Activated CD4-positive, alpha-beta T cell treated with anti-CD3 and anti-CD28 coated beads for 4 hours (primary cell): ENCODE data around the gene FTSJ1.
"Not testable (repeated sequence)": the region's sequence is repeated elsewhere in the genome, so short reads cannot be mapped to it uniquely, and the experiment has no call there.

Source experiments
- DNase-seq, 2 donors: peaks; one replicate each; pipeline ENCODE4 v3.0.0-alpha.2; 2020

The FTSJ1 gene, protein sequence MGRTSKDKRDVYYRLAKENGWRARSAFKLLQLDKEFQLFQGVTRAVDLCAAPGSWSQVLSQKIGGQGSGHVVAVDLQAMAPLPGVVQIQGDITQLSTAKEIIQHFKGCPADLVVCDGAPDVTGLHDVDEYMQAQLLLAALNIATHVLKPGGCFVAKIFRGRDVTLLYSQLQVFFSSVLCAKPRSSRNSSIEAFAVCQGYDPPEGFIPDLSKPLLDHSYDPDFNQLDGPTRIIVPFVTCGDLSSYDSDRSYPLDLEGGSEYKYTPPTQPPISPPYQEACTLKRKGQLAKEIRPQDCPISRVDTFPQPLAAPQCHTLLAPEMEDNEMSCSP

DNA sequence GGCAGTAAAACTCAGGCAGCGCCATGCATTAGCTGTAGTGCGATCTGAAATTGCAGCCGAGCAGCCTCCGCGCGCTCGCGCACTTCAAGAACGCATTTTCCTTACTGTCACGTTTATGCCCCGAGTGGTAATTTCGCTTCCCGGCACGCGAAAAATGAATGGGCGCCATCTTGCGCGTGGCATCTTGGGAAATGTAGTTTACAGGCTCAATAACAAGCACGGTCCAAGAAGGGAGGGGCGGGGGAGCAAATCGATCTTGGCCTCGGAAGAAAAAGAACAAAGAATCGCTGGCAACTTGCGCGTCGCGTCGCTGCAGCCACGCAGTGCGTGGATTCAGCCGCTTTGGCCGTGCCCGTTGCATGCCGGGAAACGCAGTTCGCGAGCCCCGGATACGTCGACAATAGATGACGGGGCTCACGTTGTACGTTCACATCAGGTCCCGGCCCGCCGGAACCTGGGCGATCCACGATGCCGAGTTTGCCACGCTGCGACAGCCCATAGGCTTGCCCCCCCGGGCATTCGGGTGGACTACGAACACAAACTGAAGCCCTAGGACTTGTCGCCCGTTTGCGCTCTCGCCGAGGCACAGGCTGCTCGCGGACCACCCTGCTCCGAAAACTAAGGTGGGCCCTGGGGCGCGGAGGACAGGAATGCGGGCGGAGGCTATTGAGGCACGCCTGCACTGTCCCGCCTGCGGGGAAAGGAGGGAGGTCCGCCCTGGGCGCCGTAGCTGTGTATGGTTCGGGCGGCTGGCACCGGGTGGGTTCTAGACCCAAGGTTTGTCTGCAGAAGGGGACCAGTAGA, at the start of gene FTSJ1:
Gene FTSJ1, plus strand, starts transcription at position 426 of the 804 bp plus-strand sequence. CDS start 1,849 bp downstream, outside the sequence.
- peak; percentile 85 to 88 for DNase-seq

GRCh38 chrX:48427027-48427716, 48.8 kb upstream of the FTSJ1 start:
- DNase-seq, result not testable (repeated sequence)

GRCh38 chrX:48429606-48430005, 46.4 kb upstream of the FTSJ1 start:
- DNase-seq, result not testable (repeated sequence)

GRCh38 chrX:48430166-48430565, 45.8 kb upstream of the FTSJ1 start:
- DNase-seq, result not testable (repeated sequence)

- not testable (repeated sequence) for DNase-seq
Observed at GRCh38 chrX:48433713-48434112, 42.3 kb upstream of the FTSJ1 start.

DNA sequence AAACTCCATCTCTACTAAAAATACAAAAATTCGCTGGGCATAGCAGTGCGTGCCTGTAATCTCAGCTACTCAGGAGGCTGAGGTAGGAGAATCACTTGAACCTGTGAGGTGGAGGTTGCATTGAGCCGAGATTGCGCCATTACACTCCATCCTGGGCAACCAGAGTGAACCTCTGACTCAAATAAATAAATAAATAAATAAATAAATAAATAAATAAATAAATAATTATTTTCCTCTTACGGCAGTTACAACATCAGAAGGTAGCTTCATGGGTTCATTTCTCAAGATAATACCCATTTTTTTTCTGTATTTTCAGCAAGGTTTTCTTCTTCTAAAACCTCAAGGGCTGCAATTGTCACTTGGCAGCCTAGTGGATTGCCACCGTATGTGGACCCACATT, 28.8 kb upstream of the FTSJ1 start:
- DNase-seq, result not testable (repeated sequence)

DNA sequence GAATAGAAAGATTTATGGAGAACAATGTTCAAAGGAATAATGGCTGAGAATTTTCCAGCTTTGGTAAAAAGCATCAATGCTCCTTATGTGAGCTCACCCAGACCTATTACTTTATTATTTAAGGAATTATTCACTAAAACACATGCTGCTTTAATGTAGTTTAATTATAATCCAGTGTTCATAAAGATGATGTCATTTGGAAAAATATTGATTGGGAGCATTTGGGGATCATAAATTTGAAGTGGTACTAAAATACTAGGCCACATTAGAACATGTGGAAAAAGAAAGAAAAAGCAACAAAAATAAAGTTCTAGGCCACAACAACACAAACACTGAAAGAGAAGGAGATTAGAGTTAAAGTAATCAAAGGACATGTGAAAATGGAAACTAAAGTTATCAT, 25.9 kb upstream of the FTSJ1 start:
- no peak for DNase-seq

DNA sequence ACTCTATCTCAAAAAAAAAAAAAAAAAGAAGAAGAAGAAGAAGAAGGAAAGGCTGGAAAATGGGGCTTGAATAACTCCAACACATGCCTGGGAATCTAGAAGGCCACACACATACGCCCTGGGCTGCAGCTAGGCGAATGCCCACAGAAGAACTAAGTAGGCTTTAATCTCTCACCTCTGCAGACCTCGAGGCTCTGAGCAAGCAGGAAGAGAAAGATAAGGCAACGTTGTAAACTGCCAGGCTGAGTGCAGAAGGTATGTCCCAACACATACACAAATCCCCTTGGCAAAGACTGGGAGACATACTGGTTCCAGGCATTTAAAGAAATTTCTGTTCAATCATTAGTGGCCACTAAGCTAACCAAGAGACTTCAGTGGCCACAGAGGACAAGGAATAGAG, 24.3 kb upstream of the FTSJ1 start:
- no peak for DNase-seq

GRCh38 chrX:48456628-48457331, 19.2 kb upstream of the FTSJ1 start:
- DNase-seq, result no peak

GRCh38 chrX:48458711-48459110, 17.3 kb upstream of the FTSJ1 start:
- DNase-seq, result no peak

GRCh38 chrX:48459483-48459882, 16.5 kb upstream of the FTSJ1 start:
- no peak for DNase-seq

- no peak for DNase-seq
Observed at GRCh38 chrX:48460031-48460430, 16.0 kb upstream of the FTSJ1 start.

GRCh38 chrX:48460606-48461005, 15.4 kb upstream of the FTSJ1 start:
- no peak for DNase-seq

DNA sequence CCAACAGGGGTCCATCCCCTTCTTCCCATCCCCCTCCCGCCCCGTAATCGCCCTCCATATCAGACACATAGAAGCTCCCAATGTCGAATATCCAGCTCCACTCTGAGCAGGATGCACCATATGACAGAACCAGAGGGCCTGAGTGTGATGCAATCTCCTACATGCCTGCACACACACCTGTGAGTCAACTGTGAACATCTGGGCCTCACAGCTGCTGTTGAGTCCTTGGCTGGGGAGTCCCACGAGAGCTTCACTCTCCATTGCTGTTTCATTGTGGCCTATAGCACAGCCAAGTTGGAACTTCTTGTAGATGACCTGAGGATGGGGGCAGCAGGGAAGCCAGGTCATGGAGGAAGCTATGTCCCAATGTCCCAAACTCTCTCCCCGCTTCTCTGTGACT, 14.2 kb upstream of the FTSJ1 start:
- DNase-seq, result no peak

GRCh38 chrX:48465336-48465933, 10.6 kb upstream of the FTSJ1 start:
- no peak for DNase-seq

DNA sequence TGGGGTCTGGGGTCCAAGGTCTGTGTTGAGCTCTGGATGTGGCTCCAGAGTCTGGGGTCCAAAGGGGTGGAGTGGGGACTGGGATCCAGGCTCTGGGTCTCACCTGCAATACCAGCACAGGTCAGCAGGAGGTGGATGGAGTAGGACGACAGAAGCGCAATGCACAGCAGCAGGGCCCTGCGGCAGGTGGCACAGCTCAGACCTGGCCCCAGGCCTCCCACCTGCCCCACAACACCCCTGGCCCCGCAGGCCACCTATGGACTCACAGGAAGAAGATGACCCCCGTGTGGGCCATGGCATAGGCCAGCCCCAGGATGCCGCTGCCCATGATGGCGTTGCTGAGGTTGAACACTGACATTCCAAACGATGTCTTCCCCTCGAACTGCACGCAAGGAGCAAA, 9.3 kb upstream of the FTSJ1 start:
- DNase-seq, result peak in 1 of 2 donors; percentile 26

GRCh38 chrX:48467281-48467761, 8.7 kb upstream of the FTSJ1 start:
- DNase-seq, result no peak

DNA sequence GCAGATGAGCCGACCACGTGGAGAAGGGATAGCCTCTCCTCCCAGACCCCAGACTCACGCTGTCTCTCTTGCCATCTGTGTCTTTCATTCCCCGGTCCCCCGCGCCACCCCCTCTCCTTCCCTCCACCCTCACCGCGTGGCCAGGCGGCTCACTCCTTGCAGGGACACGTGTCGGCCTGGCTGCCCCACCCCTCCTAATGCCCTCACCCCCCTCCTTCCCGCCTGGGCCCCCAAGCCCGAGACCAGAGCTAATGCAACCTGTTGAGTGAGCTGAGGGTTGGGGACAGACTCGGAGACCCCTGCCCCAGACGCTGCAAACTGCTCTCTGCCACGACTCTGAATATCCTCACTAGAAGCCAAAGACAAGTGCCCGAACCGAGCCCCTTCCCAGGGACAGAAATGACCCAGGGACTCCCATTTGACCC, 7.7 kb upstream of the FTSJ1 start:
- peak; percentile 55 to 66 for DNase-seq

DNA sequence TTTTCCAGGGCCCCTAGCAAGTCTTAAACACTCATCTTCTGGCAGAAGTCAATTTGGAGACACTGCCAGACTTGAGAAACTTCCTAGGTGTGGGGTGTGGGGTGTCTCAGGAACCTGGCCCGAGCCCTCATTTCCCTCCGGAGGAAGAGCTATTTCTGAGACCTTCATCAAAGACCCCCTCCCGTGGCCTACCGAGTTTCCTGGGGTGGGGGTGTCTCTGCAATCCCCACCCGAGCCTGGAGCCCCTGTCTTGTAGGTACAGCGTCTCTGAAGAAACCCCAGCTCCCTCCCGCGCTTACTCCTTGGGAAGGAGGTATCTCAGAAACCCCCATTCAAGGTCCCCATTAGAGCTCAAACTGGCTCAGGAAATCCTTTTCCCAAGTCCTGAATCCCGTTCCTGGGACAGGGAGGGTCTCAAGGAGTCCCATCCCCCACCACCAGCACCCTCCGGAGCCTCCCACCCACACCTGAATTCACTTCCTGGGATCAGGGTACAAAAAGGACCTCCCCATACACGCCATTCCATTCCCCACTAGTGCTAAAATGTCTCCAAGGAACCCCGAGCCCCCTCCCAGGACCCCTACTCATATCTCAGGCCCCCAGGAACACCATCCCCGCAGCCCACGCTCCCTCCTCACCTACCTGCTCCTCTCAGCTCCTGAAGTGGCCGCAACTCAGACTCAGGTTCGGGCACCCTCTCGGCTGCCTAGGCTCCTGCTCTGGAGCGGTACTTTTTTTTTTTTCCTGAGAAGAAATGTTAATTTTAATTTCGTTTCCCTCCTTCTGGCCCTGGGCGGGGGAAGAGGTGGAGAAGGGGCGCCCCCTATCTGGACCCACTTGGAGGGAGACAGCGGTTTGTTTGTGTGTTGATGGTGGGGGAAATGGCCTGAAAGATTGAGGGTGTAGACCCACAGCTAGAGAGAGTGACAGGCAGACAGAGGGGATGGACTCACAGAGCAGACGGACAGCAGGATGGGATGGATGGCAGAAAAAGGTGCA, 7.0 kb upstream of the FTSJ1 start:
- DNase-seq, result peak; percentile 43 to 55

- DNase-seq, result no peak
Observed at GRCh38 chrX:48470110-48470832, 5.7 kb upstream of the FTSJ1 start, which contains the start of gene SLC38A5. Gene SLC38A5 (minus strand): TSS chrX:48470260. CDS start chrX:48467924, 2,336 bp downstream.
